HepG2 (cell line): ENCODE results near the gene IQCM.

Experiments used
- ARNTL ChIP-seq: sonication (generic); formaldehyde crosslinking; IDR thresholded peaks from 2 replicates; pipeline ENCODE4 v1.4.0; 2020; ENCODE audit warnings: mild to moderate bottlenecking, missing genetic modification reagents
- CBX1 ChIP-seq: IDR thresholded peaks from one replicate; pipeline ENCODE4 v1.6.1; 2016; ENCODE audit warnings: antibody characterized with exemption, low read depth
- FOSL1 ChIP-seq: sonication (generic); formaldehyde crosslinking; IDR thresholded peaks from 2 replicates; pipeline ENCODE4 v1.9.0; 2021; ENCODE audit warnings: missing genetic modification reagents, borderline replicate concordance
- MXI1 ChIP-seq: IDR thresholded peaks from 3 replicates; pipeline ENCODE4 v1.6.1; 2012; ENCODE audit warnings: low read depth, low read length, inconsistent platforms, borderline replicate concordance
- SRF ChIP-seq: IDR thresholded peaks from 2 replicates; pipeline ENCODE4 v1.6.1; 2011; ENCODE audit warnings: mild to moderate bottlenecking, low read depth, low read length, moderate library complexity
- ZKSCAN8 ChIP-seq: IDR thresholded peaks from 2 replicates; pipeline ENCODE4 v1.6.1; 2016; ENCODE audit warnings: borderline replicate concordance, missing genetic modification reagents, missing compliant biosample characterization
- ZNF468 ChIP-seq: sonication (generic); formaldehyde crosslinking; IDR thresholded peaks from 2 replicates; pipeline ENCODE4 v1.8.0; 2022; ENCODE audit warnings: mild to moderate bottlenecking, moderate library complexity, missing genetic modification reagents
- ZNF841 ChIP-seq: sonication (generic); formaldehyde crosslinking; IDR thresholded peaks from 2 replicates; pipeline ENCODE4 v1.8.1; 2023; ENCODE audit warnings: missing genetic modification reagents, borderline replicate concordance
- TF ChIP-seq, protein P1 (sequence below): sonication (generic); formaldehyde crosslinking; IDR thresholded peaks from 2 replicates; pipeline ENCODE4 v1.5.0; 2020; ENCODE audit warnings: mild to moderate bottlenecking, missing genetic modification reagents, moderate library complexity
- TF ChIP-seq, protein P2 (sequence below): sonication (generic); formaldehyde crosslinking; IDR thresholded peaks from 2 replicates; pipeline ENCODE4 v1.4.0; 2020; ENCODE audit warnings: missing genetic modification reagents

DNA sequence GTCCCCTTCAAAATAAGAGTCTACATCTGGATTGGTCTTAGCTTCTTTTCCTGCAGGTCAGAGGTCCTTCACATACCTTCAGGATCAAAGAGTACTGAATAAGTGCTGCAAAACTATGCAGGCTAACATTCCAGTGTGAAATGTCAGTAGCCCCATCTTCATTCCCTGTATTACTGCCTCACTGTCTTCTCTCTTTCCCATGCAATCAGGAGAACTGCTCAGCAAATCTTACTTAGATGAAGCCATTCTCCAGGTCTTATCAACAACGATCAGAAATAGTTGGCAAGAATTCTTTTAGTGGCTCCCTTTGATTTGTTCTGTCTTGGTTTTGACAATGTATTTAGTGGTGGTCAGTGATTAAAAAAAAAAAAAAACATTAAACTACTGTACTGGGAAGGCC lies 26.0 kb upstream of the IQCM start:
- TF ChIP-seq ZKSCAN8 (CRISPR knock-in tag), result no peak
- no peak for TF ChIP-seq ZNF841 (CRISPR knock-in tag)
- no peak for TF ChIP-seq ZNF468
- TF ChIP-seq SRF, result no peak
- TF ChIP-seq CBX1, result no peak
- no peak for TF ChIP-seq ARNTL
- TF ChIP-seq FOSL1 (CRISPR knock-in tag), result no peak
- TF ChIP-seq, protein P1, sequence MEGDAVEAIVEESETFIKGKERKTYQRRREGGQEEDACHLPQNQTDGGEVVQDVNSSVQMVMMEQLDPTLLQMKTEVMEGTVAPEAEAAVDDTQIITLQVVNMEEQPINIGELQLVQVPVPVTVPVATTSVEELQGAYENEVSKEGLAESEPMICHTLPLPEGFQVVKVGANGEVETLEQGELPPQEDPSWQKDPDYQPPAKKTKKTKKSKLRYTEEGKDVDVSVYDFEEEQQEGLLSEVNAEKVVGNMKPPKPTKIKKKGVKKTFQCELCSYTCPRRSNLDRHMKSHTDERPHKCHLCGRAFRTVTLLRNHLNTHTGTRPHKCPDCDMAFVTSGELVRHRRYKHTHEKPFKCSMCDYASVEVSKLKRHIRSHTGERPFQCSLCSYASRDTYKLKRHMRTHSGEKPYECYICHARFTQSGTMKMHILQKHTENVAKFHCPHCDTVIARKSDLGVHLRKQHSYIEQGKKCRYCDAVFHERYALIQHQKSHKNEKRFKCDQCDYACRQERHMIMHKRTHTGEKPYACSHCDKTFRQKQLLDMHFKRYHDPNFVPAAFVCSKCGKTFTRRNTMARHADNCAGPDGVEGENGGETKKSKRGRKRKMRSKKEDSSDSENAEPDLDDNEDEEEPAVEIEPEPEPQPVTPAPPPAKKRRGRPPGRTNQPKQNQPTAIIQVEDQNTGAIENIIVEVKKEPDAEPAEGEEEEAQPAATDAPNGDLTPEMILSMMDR (CRISPR knock-in tag), result no peak
- no peak for TF ChIP-seq MXI1
- TF ChIP-seq, protein P2, sequence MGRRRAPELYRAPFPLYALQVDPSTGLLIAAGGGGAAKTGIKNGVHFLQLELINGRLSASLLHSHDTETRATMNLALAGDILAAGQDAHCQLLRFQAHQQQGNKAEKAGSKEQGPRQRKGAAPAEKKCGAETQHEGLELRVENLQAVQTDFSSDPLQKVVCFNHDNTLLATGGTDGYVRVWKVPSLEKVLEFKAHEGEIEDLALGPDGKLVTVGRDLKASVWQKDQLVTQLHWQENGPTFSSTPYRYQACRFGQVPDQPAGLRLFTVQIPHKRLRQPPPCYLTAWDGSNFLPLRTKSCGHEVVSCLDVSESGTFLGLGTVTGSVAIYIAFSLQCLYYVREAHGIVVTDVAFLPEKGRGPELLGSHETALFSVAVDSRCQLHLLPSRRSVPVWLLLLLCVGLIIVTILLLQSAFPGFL, result no peak
